GM21528 (cell line): ENCODE data around the gene PDE4B.
"Not testable (repeated sequence)": the region's sequence is repeated elsewhere in the genome, so short reads cannot be mapped to it uniquely, and the experiment has no call there.

ENCODE experiments used
- ATAC-seq: cut with Tn5 transposase; IDR thresholded peaks from one replicate; pipeline ENCODE4 v1.9.1; 2021; ENCODE audit warnings: mild to moderate bottlenecking, moderate library complexity; ENCODE audit not compliant: unreplicated experiment, low FRiP score

PDE4B gene

DNA sequence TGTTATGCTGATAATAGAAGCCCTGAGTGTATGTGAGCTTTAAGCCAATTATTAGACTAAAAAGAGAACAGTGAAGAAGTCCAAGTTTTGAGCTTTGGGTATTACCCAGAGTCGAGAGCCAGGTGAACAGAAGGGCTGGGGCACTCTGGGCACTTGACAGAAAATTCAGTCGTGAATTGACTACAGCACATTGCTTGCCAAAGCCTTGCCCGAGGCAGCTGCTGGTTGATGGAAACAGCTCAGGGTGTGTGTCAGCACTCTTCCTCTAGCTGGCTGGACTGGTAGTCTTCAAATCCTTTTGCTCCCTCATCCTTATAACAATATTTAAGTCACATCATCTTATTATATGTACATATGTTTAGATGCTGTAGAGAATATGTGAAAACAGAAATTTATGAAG is 21.3 kb downstream of the PDE4B start:
- ATAC-seq, result no peak

DNA sequence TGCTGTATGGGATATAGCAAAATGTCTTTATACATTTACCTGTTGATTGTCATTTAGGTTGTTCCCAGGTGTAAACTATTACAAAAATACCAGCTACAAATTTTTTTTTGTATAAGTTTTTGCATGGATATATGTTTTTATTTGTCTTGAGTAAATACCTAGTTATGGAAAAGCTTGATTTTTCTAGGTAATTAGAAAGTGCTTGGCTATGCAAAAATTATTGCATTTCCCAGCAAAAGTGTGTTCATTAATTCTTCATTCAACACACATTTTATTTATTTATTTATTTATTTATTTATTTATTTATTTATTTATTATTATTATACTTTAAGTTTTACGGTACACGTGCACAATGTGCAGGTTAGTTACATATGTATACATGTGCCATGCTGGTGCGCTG is 22.1 kb downstream of the PDE4B start:
- ATAC-seq, result no peak

DNA sequence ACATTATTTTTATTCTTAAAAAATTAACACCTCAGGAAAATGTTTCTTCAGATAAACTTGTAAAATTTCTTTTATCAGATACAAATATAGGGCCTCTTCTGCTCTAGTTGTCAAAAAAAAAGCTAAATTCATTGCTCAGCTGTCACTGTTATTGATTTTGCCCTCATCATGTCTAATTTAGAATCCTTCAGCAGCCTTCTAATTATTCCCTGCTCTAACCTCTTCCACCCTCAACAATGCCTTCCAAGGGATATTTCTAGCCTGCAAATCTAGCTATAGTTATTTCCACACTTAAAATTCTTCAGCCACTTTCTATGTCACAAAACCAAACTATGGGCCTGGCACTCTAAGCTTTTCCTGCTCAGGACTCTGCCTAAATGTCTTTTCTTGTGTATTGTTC is 25.2 kb downstream of the PDE4B start:
- ATAC-seq, result no peak

DNA sequence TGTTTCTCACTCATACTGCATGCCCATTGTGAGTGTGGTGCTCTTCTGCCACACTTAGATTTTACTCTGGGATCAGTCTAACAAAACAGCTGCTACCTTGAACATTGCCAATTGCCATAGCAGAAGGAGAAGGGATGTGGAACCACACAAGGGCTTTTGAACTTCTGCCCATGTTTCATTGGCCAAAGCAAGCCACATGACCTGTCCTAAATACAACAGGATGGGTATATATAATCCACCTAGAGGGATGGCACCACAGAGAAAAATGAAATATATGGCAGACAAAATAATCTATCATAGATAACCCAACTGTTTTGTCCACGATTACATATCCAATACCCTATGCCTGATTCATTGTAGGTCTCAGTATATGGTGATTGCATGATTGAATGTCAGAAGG is 26.3 kb downstream of the PDE4B start:
- ATAC-seq, result no peak

DNA sequence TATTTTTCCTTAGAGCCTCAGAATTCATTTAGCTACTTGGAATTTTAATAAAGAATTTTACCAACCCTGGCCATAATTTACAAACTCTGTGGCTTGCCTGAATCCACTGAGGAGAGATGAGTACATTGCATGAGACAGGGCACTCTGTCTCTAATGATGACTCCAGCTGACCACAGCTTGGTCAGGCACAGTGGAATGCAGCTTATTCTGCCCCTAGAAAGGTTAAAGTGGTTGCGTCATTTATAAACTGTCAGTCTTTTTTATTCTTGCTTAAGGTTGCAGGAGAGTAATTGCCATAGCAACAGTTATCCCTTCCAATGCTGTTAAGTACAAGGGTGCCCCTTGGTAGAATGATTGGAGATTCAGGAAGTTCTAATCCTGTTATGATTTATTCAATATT is 28.3 kb downstream of the PDE4B start:
- ATAC-seq, result no peak

DNA sequence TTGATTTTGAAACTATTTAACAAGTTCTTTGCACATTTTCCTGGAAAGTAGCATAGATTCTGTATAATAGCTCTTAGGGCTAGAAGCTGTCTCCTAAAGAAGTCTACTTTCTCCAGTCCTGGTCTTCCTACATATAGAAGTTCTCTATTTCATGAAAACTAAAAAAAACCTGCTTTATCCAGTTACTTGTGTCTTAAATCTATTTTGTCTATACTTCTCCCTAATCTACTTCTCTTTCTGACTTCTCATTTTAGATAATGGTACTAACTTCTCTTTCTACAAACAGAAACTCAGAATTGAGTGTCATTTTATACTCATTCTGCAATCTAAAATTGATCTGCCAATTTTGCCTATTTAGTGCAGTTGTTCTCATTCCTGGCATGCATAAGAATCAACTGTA is 28.7 kb downstream of the PDE4B start:
- ATAC-seq, result no peak

DNA sequence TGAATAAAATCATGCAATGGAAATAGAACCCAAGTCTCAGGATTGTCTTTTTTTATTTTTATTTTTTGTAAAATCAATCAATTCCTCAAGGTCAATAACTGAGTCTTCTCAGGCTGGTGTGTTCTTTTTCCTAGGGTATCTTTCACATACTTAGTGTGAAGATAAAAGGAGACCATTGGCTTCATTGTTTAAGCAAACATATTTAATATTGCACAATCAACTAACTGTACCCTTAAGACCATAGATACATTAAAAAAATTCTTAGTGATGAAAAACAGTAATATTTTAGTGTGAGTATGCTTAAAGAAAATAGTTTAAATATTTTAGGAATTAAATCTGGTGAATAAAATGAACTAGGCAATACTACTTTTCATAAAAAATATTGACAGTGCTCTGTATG is 31.4 kb downstream of the PDE4B start:
- no peak for ATAC-seq

DNA sequence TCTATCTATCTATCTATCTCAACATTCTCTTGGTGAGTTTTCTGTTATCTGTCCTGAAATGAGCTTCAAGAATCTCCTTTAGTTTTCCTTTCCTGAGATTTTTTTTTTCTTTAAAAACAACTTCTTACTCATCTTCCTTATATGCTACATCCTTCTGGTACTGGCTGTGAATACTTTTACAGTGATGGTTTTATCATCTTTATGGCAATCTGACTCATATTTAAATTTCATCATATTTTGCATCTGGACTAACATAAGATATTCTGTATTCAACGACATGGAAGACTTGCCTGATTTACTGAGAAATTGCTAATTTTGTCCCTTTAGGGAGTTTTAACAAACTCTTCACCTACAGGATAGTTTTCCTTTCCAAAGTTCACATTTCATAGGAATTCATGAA is 33.0 kb downstream of the PDE4B start:
- no peak for ATAC-seq

DNA sequence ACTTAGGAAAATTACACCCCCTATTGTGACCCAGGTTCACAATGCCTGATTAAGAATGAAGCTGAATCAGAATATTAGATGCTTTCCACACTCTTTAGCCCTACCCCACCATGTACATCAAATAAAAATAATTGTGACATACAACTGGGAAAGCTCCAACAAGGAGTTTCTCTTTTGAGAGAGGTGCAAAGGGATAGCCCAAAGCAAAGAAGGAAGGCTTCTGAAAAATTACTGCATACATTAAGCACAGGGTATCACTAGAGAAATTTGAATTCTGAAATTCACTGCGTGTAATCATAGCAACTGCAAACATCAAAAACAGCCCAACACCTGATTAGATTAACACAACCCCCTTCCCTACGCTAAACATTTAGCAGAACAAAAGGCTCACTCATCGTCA is 34.1 kb downstream of the PDE4B start:
- ATAC-seq, result no peak

DNA sequence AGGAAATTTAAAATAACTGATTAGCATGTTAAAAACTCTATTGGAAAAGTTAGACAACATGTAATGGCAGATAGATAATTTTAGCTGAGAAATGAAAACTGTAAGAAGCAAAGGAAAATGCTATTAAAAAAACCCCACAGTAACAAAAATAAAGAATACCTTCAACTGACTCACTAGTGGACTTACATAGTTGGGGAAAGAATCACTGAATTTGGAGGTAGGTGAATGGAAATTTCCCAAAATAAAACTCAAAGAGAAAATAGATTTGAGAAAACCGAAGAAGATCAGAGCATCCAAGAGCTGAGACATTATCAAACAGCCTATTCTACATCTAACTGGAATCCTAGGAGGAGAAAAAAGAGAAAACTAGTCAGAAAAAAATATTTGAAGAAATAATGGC is 34.7 kb downstream of the PDE4B start:
- no peak for ATAC-seq

DNA sequence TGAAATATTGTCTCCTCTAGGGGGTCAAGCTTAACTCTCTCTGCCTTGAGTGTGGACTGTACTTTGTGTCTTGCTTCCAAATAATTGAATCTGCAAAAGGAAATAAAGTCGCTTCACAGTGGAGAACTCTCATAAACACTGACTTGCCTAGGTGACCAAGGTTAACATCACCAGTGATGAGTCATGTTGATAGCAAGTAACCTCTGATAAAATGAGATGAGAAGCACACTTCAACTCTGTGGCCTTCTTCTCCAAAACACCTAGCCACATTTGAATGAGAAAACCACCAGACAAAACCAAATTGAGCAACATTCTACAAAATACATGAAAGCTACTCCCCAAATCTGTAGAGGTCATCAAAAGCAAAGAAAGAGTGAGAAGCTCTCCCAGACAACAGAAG is 37.6 kb downstream of the PDE4B start:
- no peak for ATAC-seq

DNA sequence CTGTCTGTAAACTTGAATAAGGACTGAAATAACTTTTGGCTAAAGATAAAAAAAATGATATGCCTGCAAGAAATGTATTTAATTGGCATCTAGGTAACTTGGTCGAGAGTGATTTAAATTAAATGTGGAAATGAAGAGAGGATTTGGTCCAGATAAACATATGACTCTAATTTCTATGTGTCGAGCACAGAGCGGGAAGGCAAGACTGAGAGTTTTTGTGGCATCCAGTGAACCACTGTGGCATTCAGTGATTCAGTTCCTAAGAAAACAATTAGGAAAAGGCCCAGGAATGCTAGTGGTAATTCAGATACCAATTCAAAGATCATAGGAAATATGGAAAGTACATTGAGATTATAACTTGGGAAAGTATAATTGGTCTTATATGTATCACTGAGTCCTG is 39.6 kb downstream of the PDE4B start:
- no peak for ATAC-seq

DNA sequence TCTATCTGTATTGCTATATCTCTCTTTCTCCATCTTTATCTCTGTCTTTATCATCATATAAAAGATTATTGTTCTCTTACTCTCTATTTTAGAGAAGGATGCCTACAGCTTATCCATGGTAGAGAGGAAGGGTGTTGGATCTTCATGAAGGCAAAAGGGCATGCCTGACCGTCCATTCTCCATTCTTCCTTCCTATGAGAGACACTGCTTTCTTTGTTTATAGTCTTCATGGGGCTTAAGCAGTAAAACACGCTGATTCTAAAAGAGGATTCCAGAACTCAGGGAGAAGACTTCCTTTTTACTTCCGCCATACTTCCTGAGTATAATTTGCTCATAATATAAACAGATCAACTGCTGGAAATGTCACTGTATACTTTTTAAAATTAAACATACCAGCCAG is 44.0 kb downstream of the PDE4B start:
- no peak for ATAC-seq

DNA sequence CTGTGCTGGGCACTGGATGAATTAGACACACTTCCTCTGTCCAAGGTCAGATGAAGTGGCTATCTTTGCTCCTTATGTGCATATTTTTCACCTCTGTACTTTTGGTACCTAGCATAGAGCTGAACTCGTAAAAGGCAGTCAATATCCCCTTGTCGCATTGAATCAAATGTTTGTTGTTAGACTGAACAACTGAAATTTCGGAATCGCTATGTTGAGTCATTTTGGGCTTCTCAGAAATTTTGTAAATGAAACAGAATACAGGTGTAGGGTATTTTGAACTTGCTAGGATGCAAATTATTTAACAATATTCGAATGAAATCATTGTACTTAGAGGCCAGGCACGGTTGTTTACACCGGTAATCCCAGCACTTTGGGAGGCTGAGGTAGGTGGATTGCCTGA is 48.0 kb downstream of the PDE4B start:
- no peak for ATAC-seq

DNA sequence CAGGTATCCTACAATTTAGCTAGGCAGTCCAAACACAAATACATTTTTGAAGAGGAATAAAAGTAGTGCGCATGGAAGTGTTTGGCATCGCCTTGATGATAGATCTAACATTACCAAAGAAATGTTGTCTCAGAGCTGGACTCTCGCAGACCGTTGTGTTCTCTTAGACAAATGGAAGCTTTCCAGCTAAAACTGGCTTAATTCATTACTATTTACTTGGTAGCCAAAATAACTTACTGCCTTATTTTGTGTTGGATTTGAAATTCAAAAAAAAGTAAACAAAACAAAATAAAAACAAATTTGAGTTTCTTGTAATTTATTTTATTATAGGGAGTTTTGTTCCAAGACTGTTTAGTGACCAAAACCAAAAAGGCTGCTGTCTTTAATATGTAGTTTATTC is 51.6 kb downstream of the PDE4B start:
- ATAC-seq, result no peak

DNA sequence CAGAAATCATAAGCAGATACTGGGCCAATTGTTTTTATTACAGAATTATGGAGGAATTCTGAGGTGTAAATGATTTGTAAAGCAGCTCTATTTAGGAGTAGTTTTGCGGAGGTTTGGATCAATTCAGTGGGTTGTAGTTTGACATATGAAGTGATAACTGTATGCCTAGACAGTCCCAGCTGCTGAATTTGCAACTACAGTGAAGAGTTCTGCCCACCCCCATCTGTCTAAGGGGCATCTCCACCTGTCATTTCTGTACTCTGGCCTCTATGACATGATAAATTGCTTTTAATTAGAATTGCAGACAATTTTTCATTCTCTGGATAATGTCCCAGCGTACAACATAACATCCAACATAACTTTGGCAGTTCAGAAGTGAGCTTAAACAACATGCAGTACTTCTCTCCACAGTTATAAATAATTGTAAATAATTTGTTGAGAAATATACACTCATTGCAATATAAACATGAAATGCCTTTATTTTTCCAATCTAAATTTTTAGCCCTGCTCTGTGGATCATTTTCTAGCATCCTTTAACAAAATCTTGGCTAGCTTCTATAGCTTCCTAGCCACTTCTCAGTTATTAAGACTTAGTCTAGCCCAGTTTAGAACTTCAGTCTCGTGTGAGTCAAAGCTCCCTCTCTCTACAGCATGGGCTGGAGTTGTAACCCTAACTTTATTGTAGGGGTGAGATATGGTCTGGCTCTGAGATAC is 52.3 kb downstream of the PDE4B start:
- no peak for ATAC-seq

DNA sequence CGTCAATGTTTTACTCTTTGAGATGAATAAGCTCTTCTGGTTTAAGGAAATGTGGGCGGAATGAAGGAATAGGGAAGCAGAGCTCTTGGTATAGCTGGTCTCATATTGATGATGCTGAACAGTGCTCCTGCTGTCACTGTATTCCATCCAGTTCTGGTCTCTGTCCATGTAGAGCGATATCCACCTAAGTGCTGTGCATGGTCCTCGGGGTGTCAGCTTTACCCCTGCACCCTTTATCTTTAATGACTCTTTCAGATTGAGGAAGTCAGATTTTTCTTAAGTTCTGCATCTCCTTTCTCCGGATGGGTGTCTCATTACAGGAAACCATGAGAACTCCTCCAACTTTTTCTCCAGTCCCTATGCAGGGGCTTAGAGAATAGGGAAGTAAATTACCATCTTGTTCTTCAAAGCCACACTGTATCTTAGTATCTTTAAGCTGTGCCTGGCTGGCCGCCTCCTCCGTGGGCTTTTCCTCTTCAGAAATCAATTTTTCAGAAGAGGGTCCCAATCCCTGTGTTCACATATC is 52.9 kb downstream of the PDE4B start:
- ATAC-seq, result no peak

DNA sequence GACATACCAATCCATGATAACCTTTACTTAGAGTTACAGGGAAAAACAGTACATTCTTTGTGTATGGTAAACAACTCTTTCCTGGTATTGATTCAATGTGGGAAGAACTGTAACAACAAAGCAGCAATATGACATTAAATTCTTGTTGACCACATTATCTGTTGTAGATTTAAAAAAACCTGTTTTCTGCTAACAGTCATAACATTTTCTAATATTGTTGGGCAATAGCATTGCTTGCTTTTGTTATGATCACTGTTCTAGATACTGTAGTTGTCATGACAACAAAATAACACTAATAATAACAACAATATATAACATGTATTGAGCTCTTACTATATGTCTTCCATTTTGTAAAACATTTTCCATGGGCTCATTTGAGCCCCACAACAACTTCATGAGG is 54.2 kb downstream of the PDE4B start:
- no peak for ATAC-seq

DNA sequence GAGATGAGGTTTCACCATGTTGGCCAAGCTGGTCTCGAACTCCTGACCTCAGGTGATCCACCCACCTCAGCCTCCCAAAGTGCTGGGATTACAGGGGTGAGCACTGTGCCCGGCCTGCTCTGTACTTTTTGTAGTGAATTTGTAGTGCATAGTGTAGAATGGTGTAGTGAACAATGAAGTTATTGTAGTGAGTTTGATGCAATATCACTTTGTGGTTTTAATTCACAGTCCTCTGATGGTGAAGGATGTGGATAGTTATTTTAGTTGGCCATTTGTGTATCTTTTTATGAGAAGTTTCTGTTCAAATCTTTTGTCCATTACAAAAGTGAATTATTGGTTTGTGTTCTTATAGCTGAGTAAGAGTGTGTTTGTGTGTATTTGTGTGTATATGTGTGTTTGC is 57.6 kb downstream of the PDE4B start:
- no peak for ATAC-seq

DNA sequence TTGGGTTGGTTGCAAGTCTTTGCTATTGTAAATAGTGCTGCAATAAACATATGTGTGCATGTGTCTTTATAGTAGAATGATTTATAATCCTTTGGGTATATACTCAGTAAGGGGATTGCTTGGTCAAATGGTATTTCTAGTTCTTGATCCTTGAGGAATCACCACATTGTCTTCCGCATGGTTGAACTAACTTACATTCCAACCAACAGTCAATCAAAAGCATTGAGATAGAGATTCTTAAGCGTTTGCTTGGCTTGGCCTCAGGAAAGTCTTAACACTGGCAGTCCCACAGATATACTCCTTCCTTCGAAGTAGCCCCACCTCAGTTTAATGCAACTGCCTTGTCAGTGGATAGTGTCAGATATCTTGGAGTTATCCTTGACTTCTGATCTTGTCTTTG is 63.9 kb downstream of the PDE4B start:
- ATAC-seq, result not testable (repeated sequence)

DNA sequence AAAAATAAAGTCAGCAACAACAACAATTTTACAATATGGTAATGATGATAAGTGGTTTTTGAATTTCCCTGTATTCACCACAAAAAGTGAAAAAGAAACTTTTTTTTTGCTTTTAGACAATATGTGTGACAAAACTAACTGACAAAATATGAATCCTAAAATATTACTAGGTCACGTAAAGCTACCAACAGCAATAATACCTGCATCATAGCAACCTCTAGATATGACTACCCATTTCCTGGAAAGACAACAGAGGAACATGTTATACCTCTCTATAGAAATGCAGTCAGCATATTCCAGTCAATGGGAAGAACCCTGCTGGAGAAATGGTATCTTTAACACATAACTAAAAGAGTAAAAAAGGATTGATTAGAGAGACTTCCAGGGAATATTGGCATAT is 73.7 kb downstream of the PDE4B start:
- no peak for ATAC-seq

DNA sequence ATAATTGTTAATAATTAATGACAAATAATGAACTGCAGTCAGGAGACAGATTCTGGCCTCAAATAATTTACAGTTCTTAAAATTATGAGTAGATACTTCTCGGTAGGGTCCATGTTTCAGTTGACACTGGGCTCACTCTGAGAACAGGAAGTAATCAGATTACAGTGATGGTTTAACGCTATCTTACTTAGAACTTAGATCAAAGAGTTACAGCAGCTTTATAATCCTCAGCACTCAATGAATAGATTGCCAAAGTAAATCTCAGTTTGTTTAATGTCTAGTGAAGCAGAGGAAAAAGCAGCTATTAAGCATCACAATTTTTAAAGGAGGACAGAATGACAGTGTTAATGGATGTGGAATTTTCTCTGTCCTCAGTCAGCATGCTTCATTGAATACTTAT is 79.6 kb downstream of the PDE4B start:
- ATAC-seq, result no peak

DNA sequence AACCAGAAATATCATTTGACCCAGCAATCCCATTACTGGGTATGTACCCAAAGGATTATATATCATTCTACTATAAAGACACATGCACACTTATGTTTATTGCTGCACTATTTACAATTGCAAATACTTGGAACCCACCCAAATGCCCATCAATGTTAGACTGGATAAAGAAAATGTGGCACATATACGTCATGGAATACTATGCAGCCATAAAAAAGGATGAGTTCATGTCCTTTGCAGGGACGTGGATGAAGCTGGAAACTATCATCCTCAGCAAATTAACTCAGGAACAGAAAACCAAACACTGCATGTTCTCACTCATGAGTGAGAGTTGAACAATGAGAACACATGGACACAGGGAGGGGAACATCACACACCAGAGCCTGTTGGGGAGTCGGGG is 85.6 kb downstream of the PDE4B start:
- ATAC-seq, result not testable (repeated sequence)
